ENCODE results near the gene WIPF3.

WIPF3 gene

DNA sequence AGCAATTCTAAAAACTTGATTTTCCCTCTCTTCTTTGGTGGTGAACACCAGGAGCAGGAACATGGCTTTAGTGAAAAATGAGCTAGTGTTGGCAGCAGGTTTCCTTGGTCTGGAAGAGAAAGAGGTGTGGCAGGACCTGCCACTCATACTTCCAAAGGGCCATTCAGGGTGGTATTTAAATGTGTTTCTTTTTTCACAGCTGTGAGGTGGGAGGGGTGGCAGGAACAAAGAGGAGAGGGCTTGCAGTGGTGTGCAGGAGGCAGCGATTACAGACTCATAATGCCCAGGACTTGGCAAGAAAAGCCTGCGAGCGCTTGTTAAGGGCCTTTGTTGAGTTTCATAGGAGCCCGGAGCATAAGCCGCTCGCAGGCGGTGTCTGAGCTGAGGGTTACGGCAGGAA, 36.8 kb downstream of the WIPF3 start:
- Histone ChIP-seq H3K27me3 (ENCODE audit: insufficient read depth, poor library complexity, severe bottlenecking) (peaks cover 4% of the 10 kb centered on the region), H3K27ac (replicated peaks) (no peak overlapping the region), H3K4me3 (replicated peaks; ENCODE audit: insufficient read depth, low read length) (no peak overlapping the region)
- DNase-seq (ENCODE audit: low read depth in 1 of 2, low spot score in 1 of 2) = no peak
- TF ChIP-seq SPI1 (IDR thresholded peaks at IDR 0.05; ENCODE audit: borderline replicate concordance, low read depth) (no peak), GABPA (IDR thresholded peaks at IDR 0.05; ENCODE audit: low read depth) (no peak), POLR2AphosphoS5 (IDR thresholded peaks at IDR 0.05; ENCODE audit: low read depth) (no peak)
- TF ChIP-seq, protein P1, sequence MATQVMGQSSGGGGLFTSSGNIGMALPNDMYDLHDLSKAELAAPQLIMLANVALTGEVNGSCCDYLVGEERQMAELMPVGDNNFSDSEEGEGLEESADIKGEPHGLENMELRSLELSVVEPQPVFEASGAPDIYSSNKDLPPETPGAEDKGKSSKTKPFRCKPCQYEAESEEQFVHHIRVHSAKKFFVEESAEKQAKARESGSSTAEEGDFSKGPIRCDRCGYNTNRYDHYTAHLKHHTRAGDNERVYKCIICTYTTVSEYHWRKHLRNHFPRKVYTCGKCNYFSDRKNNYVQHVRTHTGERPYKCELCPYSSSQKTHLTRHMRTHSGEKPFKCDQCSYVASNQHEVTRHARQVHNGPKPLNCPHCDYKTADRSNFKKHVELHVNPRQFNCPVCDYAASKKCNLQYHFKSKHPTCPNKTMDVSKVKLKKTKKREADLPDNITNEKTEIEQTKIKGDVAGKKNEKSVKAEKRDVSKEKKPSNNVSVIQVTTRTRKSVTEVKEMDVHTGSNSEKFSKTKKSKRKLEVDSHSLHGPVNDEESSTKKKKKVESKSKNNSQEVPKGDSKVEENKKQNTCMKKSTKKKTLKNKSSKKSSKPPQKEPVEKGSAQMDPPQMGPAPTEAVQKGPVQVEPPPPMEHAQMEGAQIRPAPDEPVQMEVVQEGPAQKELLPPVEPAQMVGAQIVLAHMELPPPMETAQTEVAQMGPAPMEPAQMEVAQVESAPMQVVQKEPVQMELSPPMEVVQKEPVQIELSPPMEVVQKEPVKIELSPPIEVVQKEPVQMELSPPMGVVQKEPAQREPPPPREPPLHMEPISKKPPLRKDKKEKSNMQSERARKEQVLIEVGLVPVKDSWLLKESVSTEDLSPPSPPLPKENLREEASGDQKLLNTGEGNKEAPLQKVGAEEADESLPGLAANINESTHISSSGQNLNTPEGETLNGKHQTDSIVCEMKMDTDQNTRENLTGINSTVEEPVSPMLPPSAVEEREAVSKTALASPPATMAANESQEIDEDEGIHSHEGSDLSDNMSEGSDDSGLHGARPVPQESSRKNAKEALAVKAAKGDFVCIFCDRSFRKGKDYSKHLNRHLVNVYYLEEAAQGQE (IDR thresholded peaks at IDR 0.05; ENCODE audit: insufficient replicate concordance, low read depth) = no peak
- TF ChIP-seq, protein P2, sequence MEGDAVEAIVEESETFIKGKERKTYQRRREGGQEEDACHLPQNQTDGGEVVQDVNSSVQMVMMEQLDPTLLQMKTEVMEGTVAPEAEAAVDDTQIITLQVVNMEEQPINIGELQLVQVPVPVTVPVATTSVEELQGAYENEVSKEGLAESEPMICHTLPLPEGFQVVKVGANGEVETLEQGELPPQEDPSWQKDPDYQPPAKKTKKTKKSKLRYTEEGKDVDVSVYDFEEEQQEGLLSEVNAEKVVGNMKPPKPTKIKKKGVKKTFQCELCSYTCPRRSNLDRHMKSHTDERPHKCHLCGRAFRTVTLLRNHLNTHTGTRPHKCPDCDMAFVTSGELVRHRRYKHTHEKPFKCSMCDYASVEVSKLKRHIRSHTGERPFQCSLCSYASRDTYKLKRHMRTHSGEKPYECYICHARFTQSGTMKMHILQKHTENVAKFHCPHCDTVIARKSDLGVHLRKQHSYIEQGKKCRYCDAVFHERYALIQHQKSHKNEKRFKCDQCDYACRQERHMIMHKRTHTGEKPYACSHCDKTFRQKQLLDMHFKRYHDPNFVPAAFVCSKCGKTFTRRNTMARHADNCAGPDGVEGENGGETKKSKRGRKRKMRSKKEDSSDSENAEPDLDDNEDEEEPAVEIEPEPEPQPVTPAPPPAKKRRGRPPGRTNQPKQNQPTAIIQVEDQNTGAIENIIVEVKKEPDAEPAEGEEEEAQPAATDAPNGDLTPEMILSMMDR (IDR thresholded peaks at IDR 0.05; ENCODE audit: insufficient read depth, low read length) = no peak

DNA sequence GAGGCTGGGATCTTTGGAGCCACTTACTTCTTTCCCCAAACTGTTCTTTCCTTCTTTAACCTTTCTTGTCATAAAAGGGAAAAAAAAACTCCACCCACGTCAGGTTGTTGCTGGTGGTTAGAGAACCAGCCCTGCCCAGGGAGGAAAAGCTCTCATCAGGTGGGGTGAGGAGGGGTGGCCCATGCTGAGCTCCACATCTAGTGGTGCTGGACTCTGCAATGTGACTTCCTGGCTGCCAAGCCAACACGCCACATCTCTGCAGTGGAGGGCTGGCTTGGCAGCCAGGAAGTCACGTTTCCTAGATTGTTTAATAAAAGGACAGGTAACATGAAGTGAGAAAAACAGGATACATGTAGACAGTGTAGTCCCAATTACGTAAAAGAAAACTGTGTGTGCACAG, 37.4 kb downstream of the WIPF3 start:
- Histone ChIP-seq H3K27me3 (ENCODE audit: insufficient read depth, poor library complexity, severe bottlenecking) (peaks cover 4% of the 10 kb centered on the region), H3K4me3 (replicated peaks; ENCODE audit: insufficient read depth, low read length) (no peak overlapping the region), H3K27ac (replicated peaks) (no peak overlapping the region)
- TF ChIP-seq POLR2AphosphoS5 (IDR thresholded peaks at IDR 0.05; ENCODE audit: low read depth) = no peak
- no peak for TF ChIP-seq SPI1 (IDR thresholded peaks at IDR 0.05; ENCODE audit: borderline replicate concordance, low read depth)
- TF ChIP-seq, protein P2 (IDR thresholded peaks at IDR 0.05; ENCODE audit: insufficient read depth, low read length) = no peak
- TF ChIP-seq, protein P1 (IDR thresholded peaks at IDR 0.05; ENCODE audit: insufficient replicate concordance, low read depth) = no peak
- TF ChIP-seq GABPA (IDR thresholded peaks at IDR 0.05; ENCODE audit: low read depth) = no peak
- DNase-seq (ENCODE audit: low read depth in 1 of 2, low spot score in 1 of 2) = no peak

DNA sequence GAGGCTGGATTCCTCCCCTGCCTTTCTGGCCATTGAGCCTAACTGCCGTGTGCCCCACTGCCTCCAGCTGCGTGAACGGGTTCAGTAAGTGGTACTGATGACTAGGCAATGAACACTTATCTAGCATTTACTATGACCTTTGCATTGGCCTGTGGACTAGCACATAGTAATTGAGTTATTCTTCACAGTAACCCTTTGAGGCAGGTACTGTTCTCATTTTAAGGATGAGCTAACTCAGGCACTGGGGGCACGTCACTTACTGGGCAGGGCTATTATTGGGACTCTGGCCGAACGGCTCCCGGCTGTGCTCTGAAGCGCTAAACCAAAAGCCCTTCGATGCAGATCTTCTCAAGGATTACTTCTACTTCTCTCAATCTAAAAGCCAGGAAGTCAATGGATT, 38.3 kb downstream of the WIPF3 start:
- no peak overlapping the region for H3K27ac ChIP-seq (replicated peaks)
- H3K4me3 ChIP-seq (replicated peaks; ENCODE audit: insufficient read depth, low read length) = no peak overlapping the region
- TF ChIP-seq SPI1 (IDR thresholded peaks at IDR 0.05; ENCODE audit: borderline replicate concordance, low read depth) (no peak), POLR2AphosphoS5 (IDR thresholded peaks at IDR 0.05; ENCODE audit: low read depth) (no peak), GABPA (IDR thresholded peaks at IDR 0.05; ENCODE audit: low read depth) (no peak)
- TF ChIP-seq, protein P1 (IDR thresholded peaks at IDR 0.05; ENCODE audit: insufficient replicate concordance, low read depth) = no peak
- TF ChIP-seq, protein P2 (IDR thresholded peaks at IDR 0.05; ENCODE audit: insufficient read depth, low read length) = no peak
- DNase-seq (ENCODE audit: low read depth in 1 of 2, low spot score in 1 of 2) = no peak
- H3K27me3 ChIP-seq (ENCODE audit: insufficient read depth, poor library complexity, severe bottlenecking) = peaks cover 4% of the 10 kb centered on the region

Data from HL-60 (cell line).